H1 (cell line): Measurements from ENCODE around the gene HMMR. TPM values are rescaled to one million over a fixed set of nuclear protein-coding genes. Genes with fewer than 3 reads are reported as not detected.

ENCODE experiments used
- CTCF ChIA-PET: fragments of 300-600 bp; sonication (Branson Sonifier 250); formaldehyde crosslinking; loops from one replicate; lab custom pipeline; 2021; ENCODE audit not compliant: partially characterized antibody; lab: Charles Lee
- POLR2A ChIA-PET: fragments of 300-600 bp; sonication (Branson Sonifier 250); formaldehyde crosslinking; loops from one replicate; lab custom pipeline; 2021; ENCODE audit warnings: inconsistent platforms; ENCODE audit not compliant: partially characterized antibody; lab: Charles Lee
- DNase-seq, 2 experiments: peaks; one replicate each; pipeline versions ENCODE4 v3.0.0 to v3.0.0-alpha.2; 2010 to 2022; ENCODE audit warnings: low spot score in 2 of 2, low read depth in 1 of 2, mixed read lengths in 1 of 2
- FAIRE-seq: peaks from 2 replicates; lab custom pipeline; 2011; peaks lifted over from hg19 to GRCh38; lab: Jason Lieb, UNC
- H2AFZ ChIP-seq: 2 replicates; pipeline ENCODE4 v1.8.1; 2012; ENCODE audit warnings: low read length, inconsistent platforms
- H2AK5ac ChIP-seq: 2 replicates; pipeline ENCODE4 v1.6.1; 2013; ENCODE audit warnings: low read depth, low read length
- H2BK120ac ChIP-seq: replicated peaks from 2 replicates; pipeline ENCODE3; 2013; ENCODE audit warnings: low read depth, low read length, inconsistent platforms
- H2BK12ac ChIP-seq: 2 replicates; pipeline ENCODE4 v1.6.1; 2013; ENCODE audit warnings: low read depth, low read length
- H2BK15ac ChIP-seq: 2 replicates; pipeline ENCODE4 v1.6.1; 2013; ENCODE audit warnings: low read length
- H2BK20ac ChIP-seq: 2 replicates; pipeline ENCODE4 v1.6.1; 2013; ENCODE audit warnings: low read length
- H2BK5ac ChIP-seq: 2 replicates; pipeline ENCODE4 v1.6.1; 2013; ENCODE audit warnings: low read depth, low read length
- H3K14ac ChIP-seq: 2 replicates; pipeline ENCODE4 v1.6.1; 2013; ENCODE audit warnings: inconsistent platforms; ENCODE audit not compliant: insufficient read length
- H3K18ac ChIP-seq: 2 replicates; pipeline ENCODE4 v1.6.1; 2013; ENCODE audit warnings: low read length; ENCODE audit errors: extremely low read depth
- H3K23ac ChIP-seq: 2 replicates; pipeline ENCODE4 v1.6.1; 2013; ENCODE audit warnings: inconsistent platforms; ENCODE audit not compliant: insufficient read length
- H3K23me2 ChIP-seq: 2 replicates; pipeline ENCODE4 v1.6.1; 2013; ENCODE audit warnings: low read depth, low read length
- H3K27ac ChIP-seq: 2 replicates; pipeline ENCODE4 v1.6.1; 2011; ENCODE audit warnings: low read depth, low read length, inconsistent platforms
- H3K27me3 ChIP-seq, 4 experiments: replicated peaks in 1 of 4; 1 replicate in 1 of 4; 2 replicates in 3 of 4; pipeline versions ENCODE4 v1.6.1 to v1.8.1; 2011 to 2013; ENCODE audit warnings: low read length in 3 of 4, mild to moderate bottlenecking in 3 of 4, inconsistent platforms in 2 of 4, mixed read lengths in 2 of 4, moderate library complexity in 1 of 4; ENCODE audit not compliant: control insufficient read depth in 3 of 4, insufficient read depth in 3 of 4; ENCODE audit errors: extremely low read depth in 1 of 4
- H3K36me3 ChIP-seq, 4 experiments: 2 replicates each; pipeline versions ENCODE4 v1.6.1 to v1.8.1; 2011 to 2013; ENCODE audit warnings: mild to moderate bottlenecking in 4 of 4, low read length in 3 of 4, moderate library complexity in 2 of 4, control low read depth in 1 of 4, inconsistent platforms in 1 of 4; ENCODE audit not compliant: insufficient read depth in 4 of 4, control insufficient read depth in 2 of 4
- H3K4ac ChIP-seq: replicated peaks from 2 replicates; pipeline ENCODE3; 2013; ENCODE audit warnings: low read length, low read depth, mixed read lengths, inconsistent platforms; ENCODE audit not compliant: insufficient read length
- H3K4me1 ChIP-seq, 4 experiments: replicated peaks in 1 of 4; 1 replicate in 1 of 4; 2 replicates in 3 of 4; pipeline versions ENCODE4 v1.6.1 to v1.8.1; 2011 to 2013; ENCODE audit warnings: low read length in 3 of 4, inconsistent platforms in 2 of 4, mixed read lengths in 1 of 4; ENCODE audit not compliant: insufficient read depth in 4 of 4, control insufficient read depth in 3 of 4
- H3K4me2 ChIP-seq, 2 experiments: 2 replicates each; pipeline versions ENCODE4 v1.6.1 to v1.8.1; 2011 to 2013; ENCODE audit warnings: low read depth in 2 of 2, low read length in 2 of 2, control low read depth in 1 of 2, inconsistent platforms in 1 of 2, mild to moderate bottlenecking in 1 of 2; ENCODE audit not compliant: insufficient read depth in 1 of 2
- H3K4me3 ChIP-seq, 4 experiments: fragments of 200-600, 300-600 bp in 1 of 4; sonication (generic), shearing (Covaris generic), sonication (Bioruptor Twin) in 1 of 4; 2 replicates each; pipeline versions ENCODE4 v1.5.1 to v1.8.1; 2011 to 2016; ENCODE audit warnings: low read length in 4 of 4, low read depth in 3 of 4, control low read depth in 2 of 4, inconsistent platforms in 2 of 4, mild to moderate bottlenecking in 2 of 4, mixed read lengths in 1 of 4, moderate library complexity in 1 of 4; ENCODE audit not compliant: insufficient read depth in 2 of 4; ENCODE audit errors: extremely low read depth in 1 of 4
- H3K56ac ChIP-seq: replicated peaks from 2 replicates; pipeline ENCODE3; 2013; ENCODE audit warnings: low read depth, mild to moderate bottlenecking, mixed read lengths, low read length, inconsistent platforms; ENCODE audit not compliant: insufficient read length
- H3K79me1 ChIP-seq: 2 replicates; pipeline ENCODE4 v1.6.1; 2013; ENCODE audit warnings: low read depth, low read length, control low read depth
- H3K79me2 ChIP-seq, 2 experiments: 2 replicates each; pipeline versions ENCODE4 v1.6.1 to v1.8.1; 2012 to 2013; ENCODE audit warnings: low read length in 2 of 2, mild to moderate bottlenecking in 2 of 2, inconsistent platforms in 1 of 2; ENCODE audit not compliant: insufficient read depth in 2 of 2, control insufficient read depth in 1 of 2
- H3K9ac ChIP-seq, 4 experiments: replicated peaks in 1 of 4; 1 replicate in 1 of 4; 2 replicates in 3 of 4; pipeline versions ENCODE4 v1.6.1 to v1.8.1; 2011 to 2013; ENCODE audit warnings: low read depth in 3 of 4, low read length in 3 of 4, control low read depth in 2 of 4, mild to moderate bottlenecking in 2 of 4, moderate library complexity in 2 of 4, inconsistent platforms in 1 of 4; ENCODE audit errors: extremely low read depth in 1 of 4
- H3K9me3 ChIP-seq, 2 experiments: 2 replicates each; pipeline versions ENCODE4 v1.6.1 to v1.8.1; 2012 to 2013; ENCODE audit warnings: mild to moderate bottlenecking in 2 of 2, moderate library complexity in 2 of 2, control low read depth in 1 of 2, inconsistent platforms in 1 of 2, low read depth in 1 of 2, low read length in 1 of 2, mixed read lengths in 1 of 2; ENCODE audit not compliant: insufficient read depth in 2 of 2
- H4K20me1 ChIP-seq, 2 experiments: replicated peaks in 1 of 2; 2 replicates each; pipeline versions ENCODE3 to v1.8.1; 2011 to 2013; ENCODE audit warnings: inconsistent platforms in 2 of 2, low read length in 2 of 2, mild to moderate bottlenecking in 1 of 2; ENCODE audit not compliant: insufficient read depth in 2 of 2, control insufficient read depth in 1 of 2
- H4K5ac ChIP-seq: 2 replicates; pipeline ENCODE4 v1.6.1; 2013; ENCODE audit warnings: low read length, low read depth, mixed read lengths, inconsistent platforms; ENCODE audit not compliant: insufficient read length
- H4K8ac ChIP-seq: 2 replicates; pipeline ENCODE4 v1.8.0; 2013; ENCODE audit warnings: mild to moderate bottlenecking, moderate library complexity, low read length, inconsistent platforms; ENCODE audit not compliant: insufficient read depth; ENCODE audit errors: extremely low read depth
- H4K91ac ChIP-seq: replicated peaks from 2 replicates; pipeline ENCODE3; 2013; ENCODE audit warnings: low read length, mixed read lengths, inconsistent platforms; ENCODE audit not compliant: insufficient read length
- ASH2L ChIP-seq: fragments of 200-600, 300-600 bp; sonication (generic); IDR thresholded peaks from one replicate; pipeline ENCODE4 v1.7.1; 2017; ENCODE audit warnings: low read length
- EZH2 ChIP-seq: fragments of 200-600 bp; sonication (generic); IDR thresholded peaks from 2 replicates; pipeline ENCODE4 v1.7.1; 2012; ENCODE audit warnings: low read depth, mild to moderate bottlenecking, moderate library complexity, low read length, inconsistent platforms; ENCODE audit not compliant: severe bottlenecking
- GTF2F1 ChIP-seq: IDR thresholded peaks from 2 replicates; pipeline ENCODE4 v1.6.1; 2012; ENCODE audit warnings: low read depth, low read length, improper control_type of control experiment, borderline replicate concordance
- NRF1 ChIP-seq: IDR thresholded peaks from 2 replicates; pipeline ENCODE4 v1.6.1; 2011; ENCODE audit warnings: mild to moderate bottlenecking, low read depth, low read length, improper control_type of control experiment
- PHF8 ChIP-seq: fragments of 200-600 bp; sonication (generic); conservative IDR thresholded peaks from 2 replicates; pipeline ENCODE4 v1.7.1; 2012; ENCODE audit warnings: low read depth, mild to moderate bottlenecking, inconsistent platforms, low read length, moderate library complexity
- SRF ChIP-seq: IDR thresholded peaks from 2 replicates; pipeline ENCODE4 v1.6.1; 2011; ENCODE audit warnings: mild to moderate bottlenecking, low read depth, low read length, moderate library complexity
- TBP ChIP-seq: IDR thresholded peaks from 2 replicates; pipeline ENCODE4 v1.6.1; 2011; ENCODE audit warnings: low read depth, low read length, improper control_type of control experiment
- WGBS, 2 experiments: shearing (Covaris generic) in 1 of 2; methylation state at CpG; one replicate each; pipeline versions ENCODE4 v1.1.6 to v1.1.7; 2013 to 2015; ENCODE audit warnings: low lambda C conversion rate in 2 of 2, mixed read lengths in 2 of 2, inconsistent platforms in 1 of 2, low coverage in 1 of 2, missing lambda C conversion rate in 1 of 2; ENCODE audit not compliant: insufficient replicate concordance in 2 of 2, insufficient coverage in 1 of 2, insufficient read length in 1 of 2; ENCODE audit errors: extremely low coverage in 1 of 2, missing lambda C conversion rate in 1 of 2; 5-methylcytosine and 5-hydroxymethylcytosine counted together
- polyA plus RNA-seq, 7 experiments: library from polyadenylated mRNA; depleted of rRNA in 3 of 7; stranded (reverse) in 5 of 7; unstranded in 2 of 7; fragments of >200 nt in 5 of 7; fragments of 200-250 nt in 2 of 7; gene quantifications; 1 replicate in 5 of 7; 2 replicates in 1 of 7; 4 replicates in 1 of 7; pipeline versions ENCODE4 v1.2.1 to v1.2.3, GENCODE V29; 2011 to 2013; ENCODE audit warnings: missing spikeins in 2 of 7, mixed read lengths in 2 of 7
- total RNA-seq: library from RNA; stranded (reverse); fragmentation: NEBNext Ultra II Directional; extraction: Animal tissue kit (Norgen Biotek cat#: 25700); gene quantifications from 2 replicates; pipeline ENCODE4 v1.2.1, GENCODE V29; 2021
- TF ChIP-seq, protein P1 (sequence below): IDR thresholded peaks from 2 replicates; pipeline ENCODE4 v1.6.1; 2012; ENCODE audit warnings: inconsistent platforms

The HMMR gene
- total and polyA plus RNA-seq, 2 of the 8 experiments (the other 6 are each of a cell fraction or from before 2014, with no cell fraction given) = 17.5 to 77.3 TPM

DNA sequence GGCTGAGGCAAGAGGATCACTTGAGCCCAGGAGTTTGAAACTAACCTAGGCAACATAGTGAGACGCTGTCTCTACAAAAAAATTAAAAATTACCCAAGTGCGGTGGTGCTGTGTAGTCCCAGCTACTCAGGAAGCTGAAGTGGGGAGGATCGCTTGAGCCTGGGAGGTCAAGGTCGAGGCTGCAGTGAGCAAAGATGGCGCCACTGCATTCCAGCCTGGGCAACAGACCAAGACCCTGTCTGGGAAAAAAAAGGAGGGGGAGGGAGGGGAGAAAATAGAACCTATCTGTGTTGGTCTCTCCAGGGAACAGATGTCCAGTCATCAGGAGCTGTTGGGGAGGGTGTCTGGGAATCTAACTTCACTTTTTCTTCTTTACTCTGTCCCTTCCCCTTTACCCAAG lies 69.3 kb downstream of the HMMR start:
- Histone ChIP-seq H3K23ac (no peak overlapping the region), H4K91ac (no peak overlapping the region), H4K20me1 (no peaks in the 10 kb centered on the region), H3K18ac (no peak overlapping the region), H3K4me3 (no peak overlapping the region), H3K36me3 (peaks cover 0 to under 1% (median 0%) of the 10 kb centered on the region in 4 experiments; a peak in 1 of 8 replicates), H2AK5ac (no peak overlapping the region), H2AFZ (no peak overlapping the region), H3K4me1 (peaks cover 0 to 17% (median 10%) of the 10 kb centered on the region in 4 experiments; a peak in 5 of 7 replicates), H4K5ac (no peak overlapping the region), H2BK15ac (no peak overlapping the region), H3K79me2 (no peaks in the 10 kb centered on the region), H3K56ac (no peak overlapping the region), H3K9ac (no peak overlapping the region), H3K4ac (no peak overlapping the region), H3K23me2 (no peaks in the 10 kb centered on the region), H2BK5ac (no peak overlapping the region), H3K9me3 (no peaks in the 10 kb centered on the region), H3K27me3 (peaks cover 0 to 1% (median 0%) of the 10 kb centered on the region in 4 experiments; a peak in 1 of 7 replicates), H3K4me2 (no peak overlapping the region), H2BK120ac (no peak overlapping the region), H4K8ac (no peak overlapping the region), H3K14ac (no peak overlapping the region), H3K27ac (no peak overlapping the region), H3K79me1 (no peaks in the 10 kb centered on the region), H2BK12ac (no peak overlapping the region), H2BK20ac (no peak overlapping the region)
- 98% methylated on average over 5 of the region's 5 CpGs; no CpG with 5 or more reads in 1 of the 2 experiments for WGBS, 2 experiments
- FAIRE-seq (no peak), DNase-seq (no peak)
- ChIA-PET CTCF (interaction anchor here (0.6 to 1.2 kb wide), 4 partner anchors 9 to 1698 kb away, joined by 3 to 4 read pairs (median 4); no protein-coding TSS in a partner anchor), POLR2A (interaction anchor here (0.9 to 2.4 kb wide), 5 partner anchors 8 to 69 kb away, joined by 3 to 8 read pairs (median 3); partner anchors contain the start of genes HMMR and MAT2B)
- TF ChIP-seq NRF1 = no peak
- no peak for TF ChIP-seq TBP
- no peak for TF ChIP-seq EZH2
- no peak for TF ChIP-seq PHF8
- TF ChIP-seq ASH2L = no peak
- no peak for TF ChIP-seq GTF2F1
- TF ChIP-seq SRF = no peak
- TF ChIP-seq, protein P1, sequence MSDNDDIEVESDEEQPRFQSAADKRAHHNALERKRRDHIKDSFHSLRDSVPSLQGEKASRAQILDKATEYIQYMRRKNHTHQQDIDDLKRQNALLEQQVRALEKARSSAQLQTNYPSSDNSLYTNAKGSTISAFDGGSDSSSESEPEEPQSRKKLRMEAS = no peak
